Thyroid gland (tissue), 4 donors: Measurements from ENCODE around the gene SCTR.

Source experiments
- CTCF ChIP-seq, 6 experiments: fragments of 200-600 bp in 3 of 6; fragments of 450-650 bp in 3 of 6; sonication (generic) in 3 of 6; IDR thresholded peaks; one replicate each; pipeline ENCODE4 v1.5.1; 2016 to 2019; ENCODE audit warnings: antibody characterized with exemption in 6 of 6, mild to moderate bottlenecking in 2 of 6, inconsistent platforms in 1 of 6, moderate library complexity in 1 of 6
- POLR2A ChIP-seq, 2 donors: fragments of 450-650 bp; IDR thresholded peaks; one replicate each; pipeline ENCODE4 v1.6.1; 2017; ENCODE audit warnings: antibody characterized with exemption in 2 of 2, mild to moderate bottlenecking in 2 of 2, moderate library complexity in 1 of 2

GRCh38 chr2:119481501-119482455 is 42.5 kb downstream of the SCTR start:
- TF ChIP-seq CTCF (IDR thresholded peaks at IDR 0.05) (no peak), POLR2A (IDR thresholded peaks at IDR 0.05) (no peak)
